HepG2 (cell line): ENCODE results near the gene EVA1A. TPM values are rescaled to one million over a fixed set of nuclear protein-coding genes. Genes with fewer than 3 reads are reported as not detected.

Source experiments
- AGO2 ChIP-seq: fragments of 200-400 bp; formaldehyde crosslinking; optimal IDR thresholded peaks from 2 replicates; pipeline ENCODE3; 2017; ENCODE audit warnings: mild to moderate bottlenecking, low read depth, low read length, moderate library complexity
- BRF2 ChIP-seq: sonication (generic); formaldehyde crosslinking; IDR thresholded peaks from 2 replicates; pipeline ENCODE4 v1.8.1; 2022; ENCODE audit warnings: mild to moderate bottlenecking, missing genetic modification reagents
- ELF3 ChIP-seq: IDR thresholded peaks from 2 replicates; pipeline ENCODE4 v1.6.1; 2016; ENCODE audit warnings: missing genetic modification reagents, missing compliant biosample characterization
- HCFC1 ChIP-seq: fragments of 150-350 bp; IDR thresholded peaks from 2 replicates; pipeline ENCODE4 v1.6.1; 2014; ENCODE audit warnings: low read depth, low read length
- HNRNPL ChIP-seq: fragments of 200-400 bp; formaldehyde crosslinking; IDR thresholded peaks from 2 replicates; pipeline ENCODE4 v1.6.1; 2017; ENCODE audit warnings: mild to moderate bottlenecking, low read depth, low read length
- KLF9 ChIP-seq: IDR thresholded peaks from 2 replicates; pipeline ENCODE4 v1.6.1; 2016; ENCODE audit warnings: low read depth
- ZFAT ChIP-seq: sonication (generic); formaldehyde crosslinking; conservative IDR thresholded peaks from 2 replicates; pipeline ENCODE4 v1.8.1; 2023; ENCODE audit warnings: missing genetic modification reagents, inconsistent platforms
- ZNF281 ChIP-seq: sonication (generic); formaldehyde crosslinking; IDR thresholded peaks from 2 replicates; pipeline ENCODE4 v1.4.0; 2020; ENCODE audit warnings: missing genetic modification reagents, borderline replicate concordance
- ZNF777 ChIP-seq: sonication (generic); formaldehyde crosslinking; IDR thresholded peaks from 2 replicates; pipeline ENCODE4 v1.4.0; 2020; ENCODE audit warnings: missing genetic modification reagents
- polyA plus RNA-seq, 8 experiments: library from polyadenylated mRNA; depleted of rRNA in 3 of 8; stranded (reverse) in 7 of 8; unstranded in 1 of 8; fragments of >200 nt; fragmentation: Illumina TruSeq in 4 of 8; extraction: Trizol in 4 of 8; gene quantifications; 2 replicates each; pipeline versions ENCODE4 v1.2.1 to v1.2.3, GENCODE V29; 2011 to 2016; ENCODE audit warnings: low read depth in 4 of 8, missing spikeins in 1 of 8, mixed read lengths in 1 of 8; ENCODE audit not compliant: insufficient read depth in 1 of 8
- total RNA-seq, 5 experiments: library from RNA; depleted of rRNA; stranded (reverse); fragments of >200 nt; fragmentation: Illumina TruSeq; extraction: Trizol; gene quantifications; 2 replicates each; pipeline ENCODE4 v1.2.3, GENCODE V29; 2016; ENCODE audit warnings: low read depth in 1 of 5
- TF ChIP-seq, protein P1 (sequence below): sonication (generic); formaldehyde crosslinking; IDR thresholded peaks from one replicate; pipeline ENCODE4 v1.5.1; 2020; ENCODE audit warnings: mild to moderate bottlenecking, missing genetic modification reagents; ENCODE audit errors: not compliant biosample characterization
- TF ChIP-seq, protein P2 (sequence below): sonication (generic); formaldehyde crosslinking; conservative IDR thresholded peaks from 2 replicates; pipeline ENCODE4 v1.4.0; 2020; ENCODE audit warnings: missing genetic modification reagents
- TF ChIP-seq, protein P3 (sequence below): sonication (generic); formaldehyde crosslinking; IDR thresholded peaks from 2 replicates; pipeline ENCODE4 v1.9.0; 2021; ENCODE audit warnings: missing genetic modification reagents, borderline replicate concordance

Gene EVA1A
- total and polyA plus RNA-seq, 2 of the 13 experiments (the other 11 are each of a cell fraction or from before 2014, with no cell fraction given), result 57.5 to 57.8 TPM

GRCh38 chr2:75522543-75523312, 38.0 kb downstream of the EVA1A start (continued):
- TF ChIP-seq, protein P1, sequence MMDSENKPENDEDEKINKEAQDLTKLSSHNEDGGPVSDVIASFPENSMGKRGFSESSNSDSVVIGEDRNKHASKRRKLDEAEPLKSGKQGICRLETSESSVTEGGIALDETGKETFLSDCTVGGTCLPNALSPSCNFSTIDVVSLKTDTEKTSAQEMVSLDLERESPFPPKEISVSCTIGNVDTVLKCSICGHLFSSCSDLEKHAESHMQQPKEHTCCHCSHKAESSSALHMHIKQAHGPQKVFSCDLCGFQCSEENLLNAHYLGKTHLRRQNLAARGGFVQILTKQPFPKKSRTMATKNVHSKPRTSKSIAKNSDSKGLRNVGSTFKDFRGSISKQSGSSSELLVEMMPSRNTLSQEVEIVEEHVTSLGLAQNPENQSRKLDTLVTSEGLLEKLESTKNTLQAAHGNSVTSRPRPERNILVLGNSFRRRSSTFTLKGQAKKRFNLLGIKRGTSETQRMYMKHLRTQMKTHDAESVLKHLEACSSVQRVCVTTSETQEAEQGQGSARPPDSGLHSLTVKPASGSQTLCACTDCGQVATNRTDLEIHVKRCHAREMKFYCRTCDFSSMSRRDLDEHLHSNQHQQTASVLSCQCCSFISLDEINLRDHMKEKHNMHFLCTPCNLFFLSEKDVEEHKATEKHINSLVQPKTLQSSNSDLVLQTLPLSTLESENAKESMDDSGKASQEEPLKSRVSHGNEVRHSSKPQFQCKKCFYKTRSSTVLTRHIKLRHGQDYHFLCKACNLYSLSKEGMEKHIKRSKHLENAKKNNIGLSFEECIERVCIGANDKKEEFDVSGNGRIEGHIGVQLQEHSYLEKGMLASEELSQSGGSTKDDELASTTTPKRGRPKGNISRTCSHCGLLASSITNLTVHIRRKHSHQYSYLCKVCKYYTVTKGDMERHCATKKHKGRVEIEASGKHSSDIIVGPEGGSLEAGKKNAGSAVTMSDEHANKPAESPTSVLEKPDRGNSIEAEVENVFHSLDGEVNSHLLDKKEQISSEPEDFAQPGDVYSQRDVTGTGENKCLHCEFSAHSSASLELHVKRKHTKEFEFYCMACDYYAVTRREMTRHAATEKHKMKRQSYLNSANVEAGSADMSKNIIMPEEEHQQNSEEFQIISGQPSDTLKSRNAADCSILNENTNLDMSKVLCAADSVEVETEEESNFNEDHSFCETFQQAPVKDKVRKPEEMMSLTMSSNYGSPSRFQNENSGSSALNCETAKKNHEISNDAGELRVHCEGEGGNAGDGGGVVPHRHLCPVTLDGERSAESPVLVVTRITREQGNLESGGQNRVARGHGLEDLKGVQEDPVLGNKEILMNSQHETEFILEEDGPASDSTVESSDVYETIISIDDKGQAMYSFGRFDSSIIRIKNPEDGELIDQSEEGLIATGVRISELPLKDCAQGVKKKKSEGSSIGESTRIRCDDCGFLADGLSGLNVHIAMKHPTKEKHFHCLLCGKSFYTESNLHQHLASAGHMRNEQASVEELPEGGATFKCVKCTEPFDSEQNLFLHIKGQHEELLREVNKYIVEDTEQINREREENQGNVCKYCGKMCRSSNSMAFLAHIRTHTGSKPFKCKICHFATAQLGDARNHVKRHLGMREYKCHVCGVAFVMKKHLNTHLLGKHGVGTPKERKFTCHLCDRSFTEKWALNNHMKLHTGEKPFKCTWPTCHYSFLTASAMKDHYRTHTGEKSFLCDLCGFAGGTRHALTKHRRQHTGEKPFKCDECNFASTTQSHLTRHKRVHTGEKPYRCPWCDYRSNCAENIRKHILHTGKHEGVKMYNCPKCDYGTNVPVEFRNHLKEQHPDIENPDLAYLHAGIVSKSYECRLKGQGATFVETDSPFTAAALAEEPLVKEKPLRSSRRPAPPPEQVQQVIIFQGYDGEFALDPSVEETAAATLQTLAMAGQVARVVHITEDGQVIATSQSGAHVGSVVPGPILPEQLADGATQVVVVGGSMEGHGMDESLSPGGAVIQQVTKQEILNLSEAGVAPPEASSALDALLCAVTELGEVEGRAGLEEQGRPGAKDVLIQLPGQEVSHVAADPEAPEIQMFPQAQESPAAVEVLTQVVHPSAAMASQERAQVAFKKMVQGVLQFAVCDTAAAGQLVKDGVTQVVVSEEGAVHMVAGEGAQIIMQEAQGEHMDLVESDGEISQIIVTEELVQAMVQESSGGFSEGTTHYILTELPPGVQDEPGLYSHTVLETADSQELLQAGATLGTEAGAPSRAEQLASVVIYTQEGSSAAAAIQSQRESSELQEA (CRISPR knock-in tag), result no peak
- TF ChIP-seq ZNF777, result no peak
- TF ChIP-seq HNRNPL, result no peak; the same call in 1 of the 2 replicates
- TF ChIP-seq, protein P2, sequence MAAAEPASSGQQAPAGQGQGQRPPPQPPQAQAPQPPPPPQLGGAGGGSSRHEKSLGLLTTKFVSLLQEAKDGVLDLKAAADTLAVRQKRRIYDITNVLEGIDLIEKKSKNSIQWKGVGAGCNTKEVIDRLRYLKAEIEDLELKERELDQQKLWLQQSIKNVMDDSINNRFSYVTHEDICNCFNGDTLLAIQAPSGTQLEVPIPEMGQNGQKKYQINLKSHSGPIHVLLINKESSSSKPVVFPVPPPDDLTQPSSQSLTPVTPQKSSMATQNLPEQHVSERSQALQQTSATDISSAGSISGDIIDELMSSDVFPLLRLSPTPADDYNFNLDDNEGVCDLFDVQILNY (CRISPR knock-in tag), result no peak
- TF ChIP-seq ELF3 (CRISPR knock-in tag), result peak; percentile 98
- TF ChIP-seq HCFC1, result no peak
- peak; percentile 80 for TF ChIP-seq BRF2 (CRISPR knock-in tag)
- TF ChIP-seq KLF9 (CRISPR knock-in tag), result peak; percentile 75; the same call in 1 of the 2 replicates
- no peak for TF ChIP-seq ZFAT (CRISPR knock-in tag)
- TF ChIP-seq, protein P3, sequence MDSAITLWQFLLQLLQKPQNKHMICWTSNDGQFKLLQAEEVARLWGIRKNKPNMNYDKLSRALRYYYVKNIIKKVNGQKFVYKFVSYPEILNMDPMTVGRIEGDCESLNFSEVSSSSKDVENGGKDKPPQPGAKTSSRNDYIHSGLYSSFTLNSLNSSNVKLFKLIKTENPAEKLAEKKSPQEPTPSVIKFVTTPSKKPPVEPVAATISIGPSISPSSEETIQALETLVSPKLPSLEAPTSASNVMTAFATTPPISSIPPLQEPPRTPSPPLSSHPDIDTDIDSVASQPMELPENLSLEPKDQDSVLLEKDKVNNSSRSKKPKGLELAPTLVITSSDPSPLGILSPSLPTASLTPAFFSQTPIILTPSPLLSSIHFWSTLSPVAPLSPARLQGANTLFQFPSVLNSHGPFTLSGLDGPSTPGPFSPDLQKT, result no peak
- TF ChIP-seq AGO2, result peak; percentile 60
- peak; percentile 62; the same call in 1 of the 2 replicates for TF ChIP-seq ZNF281 (CRISPR knock-in tag)
